ENCODE data around the gene AP3B1. TPM values are rescaled to one million over a fixed set of nuclear protein-coding genes. Genes with fewer than 3 reads are reported as not detected.

The AP3B1 gene, protein sequence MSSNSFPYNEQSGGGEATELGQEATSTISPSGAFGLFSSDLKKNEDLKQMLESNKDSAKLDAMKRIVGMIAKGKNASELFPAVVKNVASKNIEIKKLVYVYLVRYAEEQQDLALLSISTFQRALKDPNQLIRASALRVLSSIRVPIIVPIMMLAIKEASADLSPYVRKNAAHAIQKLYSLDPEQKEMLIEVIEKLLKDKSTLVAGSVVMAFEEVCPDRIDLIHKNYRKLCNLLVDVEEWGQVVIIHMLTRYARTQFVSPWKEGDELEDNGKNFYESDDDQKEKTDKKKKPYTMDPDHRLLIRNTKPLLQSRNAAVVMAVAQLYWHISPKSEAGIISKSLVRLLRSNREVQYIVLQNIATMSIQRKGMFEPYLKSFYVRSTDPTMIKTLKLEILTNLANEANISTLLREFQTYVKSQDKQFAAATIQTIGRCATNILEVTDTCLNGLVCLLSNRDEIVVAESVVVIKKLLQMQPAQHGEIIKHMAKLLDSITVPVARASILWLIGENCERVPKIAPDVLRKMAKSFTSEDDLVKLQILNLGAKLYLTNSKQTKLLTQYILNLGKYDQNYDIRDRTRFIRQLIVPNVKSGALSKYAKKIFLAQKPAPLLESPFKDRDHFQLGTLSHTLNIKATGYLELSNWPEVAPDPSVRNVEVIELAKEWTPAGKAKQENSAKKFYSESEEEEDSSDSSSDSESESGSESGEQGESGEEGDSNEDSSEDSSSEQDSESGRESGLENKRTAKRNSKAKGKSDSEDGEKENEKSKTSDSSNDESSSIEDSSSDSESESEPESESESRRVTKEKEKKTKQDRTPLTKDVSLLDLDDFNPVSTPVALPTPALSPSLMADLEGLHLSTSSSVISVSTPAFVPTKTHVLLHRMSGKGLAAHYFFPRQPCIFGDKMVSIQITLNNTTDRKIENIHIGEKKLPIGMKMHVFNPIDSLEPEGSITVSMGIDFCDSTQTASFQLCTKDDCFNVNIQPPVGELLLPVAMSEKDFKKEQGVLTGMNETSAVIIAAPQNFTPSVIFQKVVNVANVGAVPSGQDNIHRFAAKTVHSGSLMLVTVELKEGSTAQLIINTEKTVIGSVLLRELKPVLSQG
- 77.4 and 85.7 TPM in 2 replicates for total RNA-seq

DNA sequence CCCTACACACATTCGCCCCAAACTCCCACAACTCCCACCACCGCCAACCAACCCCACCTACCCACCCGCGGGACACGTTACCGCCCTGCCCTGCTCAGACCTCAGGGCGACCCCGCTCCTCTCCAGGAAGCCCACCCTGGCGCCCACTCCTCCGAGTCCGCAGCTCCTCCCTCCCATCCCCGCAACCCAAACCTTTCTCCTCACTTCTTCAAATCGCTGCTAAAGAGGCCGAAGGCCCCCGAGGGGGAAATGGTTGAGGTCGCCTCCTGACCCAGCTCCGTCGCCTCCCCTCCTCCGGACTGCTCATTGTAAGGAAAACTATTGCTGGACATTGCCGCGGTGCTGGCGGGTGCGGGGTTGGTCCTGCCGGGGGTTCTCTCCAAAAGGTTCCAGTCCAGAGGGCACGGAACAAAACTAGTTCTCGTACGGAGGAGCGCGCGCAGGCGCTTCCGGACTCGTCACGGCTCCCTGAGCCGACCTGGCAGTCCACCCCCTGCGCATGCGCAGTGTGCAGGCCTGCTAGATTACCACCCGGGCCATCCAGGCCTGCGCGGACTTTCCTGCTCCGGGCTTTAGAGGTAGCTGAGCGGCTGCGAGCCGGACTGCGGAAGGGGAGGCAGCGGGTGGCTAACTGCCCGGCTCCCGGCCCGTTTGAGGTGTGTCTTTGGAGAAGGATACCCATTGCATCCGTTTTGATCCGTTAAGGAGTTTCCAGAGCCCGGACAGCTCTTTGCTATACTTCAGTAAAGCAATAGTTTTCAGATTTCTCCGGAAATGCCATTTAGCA lies at the start of gene AP3B1:
AP3B1 (minus strand) TSS at position 451 of the 787 bp plus-strand sequence; CDS start at position 332, 119 bp downstream.
- H3K27me3 ChIP-seq (ENCODE audit: insufficient read depth, low read length): no peaks in the 10 kb centered on the region
- H2AFZ ChIP-seq (ENCODE audit: low read length): peak within 1 kb of the TSS; percentile 98
- no peaks in the 10 kb centered on the region for H3K36me3 ChIP-seq (ENCODE audit: insufficient read depth, low read length)
- peaks cover 48% of the 10 kb centered on the region for H3K79me2 ChIP-seq (ENCODE audit: insufficient read depth, low read length)
- H3K4me2 ChIP-seq (ENCODE audit: insufficient read depth, low read length): peak within 1 kb of the TSS; percentile 94
- TF ChIP-seq, protein P1, sequence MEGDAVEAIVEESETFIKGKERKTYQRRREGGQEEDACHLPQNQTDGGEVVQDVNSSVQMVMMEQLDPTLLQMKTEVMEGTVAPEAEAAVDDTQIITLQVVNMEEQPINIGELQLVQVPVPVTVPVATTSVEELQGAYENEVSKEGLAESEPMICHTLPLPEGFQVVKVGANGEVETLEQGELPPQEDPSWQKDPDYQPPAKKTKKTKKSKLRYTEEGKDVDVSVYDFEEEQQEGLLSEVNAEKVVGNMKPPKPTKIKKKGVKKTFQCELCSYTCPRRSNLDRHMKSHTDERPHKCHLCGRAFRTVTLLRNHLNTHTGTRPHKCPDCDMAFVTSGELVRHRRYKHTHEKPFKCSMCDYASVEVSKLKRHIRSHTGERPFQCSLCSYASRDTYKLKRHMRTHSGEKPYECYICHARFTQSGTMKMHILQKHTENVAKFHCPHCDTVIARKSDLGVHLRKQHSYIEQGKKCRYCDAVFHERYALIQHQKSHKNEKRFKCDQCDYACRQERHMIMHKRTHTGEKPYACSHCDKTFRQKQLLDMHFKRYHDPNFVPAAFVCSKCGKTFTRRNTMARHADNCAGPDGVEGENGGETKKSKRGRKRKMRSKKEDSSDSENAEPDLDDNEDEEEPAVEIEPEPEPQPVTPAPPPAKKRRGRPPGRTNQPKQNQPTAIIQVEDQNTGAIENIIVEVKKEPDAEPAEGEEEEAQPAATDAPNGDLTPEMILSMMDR (IDR thresholded peaks at IDR 0.05; ENCODE audit: extremely low read depth, low read depth, low read length): no peak
- H3K4me3 ChIP-seq (ENCODE audit: insufficient read depth, low read length): peak within 1 kb of the TSS; percentile 79
- H3K27ac ChIP-seq (ENCODE audit: low read depth, low read length): peak within 1 kb of the TSS; percentile 84
- no peaks in the 10 kb centered on the region for H3K9me3 ChIP-seq (ENCODE audit: low read depth, low read length)
- peak; percentile 95 for DNase-seq (ENCODE audit: insufficient read length, low spot score, missing footprints)
- peaks cover 13% of the 10 kb centered on the region for H3K4me1 ChIP-seq (ENCODE audit: insufficient read depth, low read length)
- no peaks in the 10 kb centered on the region for H4K20me1 ChIP-seq (ENCODE audit: insufficient read depth, low read length)

DNA sequence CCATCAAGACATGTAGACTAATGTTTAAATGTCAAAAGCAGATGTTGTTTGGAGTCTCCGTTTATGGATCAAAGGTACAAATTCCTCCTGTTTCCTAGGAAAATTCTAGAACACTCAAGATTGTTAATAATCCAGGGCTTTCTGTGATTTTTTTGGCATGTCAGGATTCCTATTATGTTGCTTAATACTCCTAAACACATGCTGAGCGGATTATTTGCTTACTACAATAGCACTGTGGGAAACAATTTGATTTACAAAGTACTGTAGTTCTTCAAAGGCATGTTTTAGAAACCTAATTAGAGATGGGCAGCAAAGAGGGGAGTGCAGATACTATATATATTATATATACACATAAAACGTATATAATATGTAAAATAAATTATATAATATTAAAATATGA lies 46.9 kb upstream of the AP3B1 start:
- no peaks in the 10 kb centered on the region for H3K79me2 ChIP-seq (ENCODE audit: insufficient read depth, low read length)
- TF ChIP-seq, protein P1 (IDR thresholded peaks at IDR 0.05; ENCODE audit: extremely low read depth, low read depth, low read length): no peak
- H3K4me1 ChIP-seq (ENCODE audit: insufficient read depth, low read length): peaks cover 9% of the 10 kb centered on the region
- no peak overlapping the region for H3K4me3 ChIP-seq (ENCODE audit: insufficient read depth, low read length)
- no peak overlapping the region for H3K4me2 ChIP-seq (ENCODE audit: insufficient read depth, low read length)
- no peak overlapping the region for H3K27ac ChIP-seq (ENCODE audit: low read depth, low read length)
- no peaks in the 10 kb centered on the region for H3K9me3 ChIP-seq (ENCODE audit: low read depth, low read length)
- H4K20me1 ChIP-seq (ENCODE audit: insufficient read depth, low read length): no peaks in the 10 kb centered on the region
- no peaks in the 10 kb centered on the region for H3K27me3 ChIP-seq (ENCODE audit: insufficient read depth, low read length)
- H2AFZ ChIP-seq (ENCODE audit: low read length): no peak overlapping the region
- DNase-seq (ENCODE audit: insufficient read length, low spot score, missing footprints): no peak
- H3K36me3 ChIP-seq (ENCODE audit: insufficient read depth, low read length): no peaks in the 10 kb centered on the region

DNA sequence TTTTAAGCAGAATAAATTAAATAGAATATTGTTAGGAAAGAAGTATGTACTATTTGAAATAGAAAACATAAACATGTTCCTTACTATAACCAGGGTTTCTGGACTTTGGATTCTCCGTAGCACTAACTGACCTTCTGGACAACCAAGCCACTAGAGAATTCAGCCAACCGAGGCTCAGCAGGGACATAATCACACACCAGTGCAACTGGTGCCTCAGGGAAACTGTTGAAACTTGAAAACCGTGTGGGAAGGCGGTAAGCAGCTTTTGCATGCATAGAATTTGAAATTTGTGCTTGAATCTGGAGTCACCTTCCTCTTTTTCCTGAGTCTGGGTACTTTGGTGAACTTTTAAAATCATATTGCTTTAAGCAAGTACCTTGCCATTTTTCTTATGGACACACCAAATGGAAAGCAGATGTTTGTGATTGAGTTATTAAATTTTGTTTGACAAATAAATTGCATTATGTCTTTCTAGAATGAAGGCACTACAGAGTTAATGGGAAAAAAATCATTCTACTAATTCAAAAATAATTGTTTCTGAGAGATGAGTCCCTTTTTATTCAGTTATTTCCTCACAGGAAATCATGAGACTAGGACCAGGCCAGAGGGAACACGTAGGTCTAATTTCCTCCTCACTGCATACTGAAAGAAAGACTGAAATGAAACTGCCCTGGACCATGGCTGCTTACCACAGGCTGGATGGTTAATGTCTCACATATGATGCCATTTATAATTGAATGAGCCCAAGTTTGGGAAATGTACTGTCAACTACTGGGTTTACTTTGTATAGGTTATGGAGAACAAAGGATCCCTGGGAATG lies 45.3 kb upstream of the AP3B1 start:
- Histone ChIP-seq H3K9me3 (ENCODE audit: low read depth, low read length) (no peaks in the 10 kb centered on the region), H4K20me1 (ENCODE audit: insufficient read depth, low read length) (no peaks in the 10 kb centered on the region), H3K36me3 (ENCODE audit: insufficient read depth, low read length) (no peaks in the 10 kb centered on the region), H3K4me2 (ENCODE audit: insufficient read depth, low read length) (no peak overlapping the region), H3K4me3 (ENCODE audit: insufficient read depth, low read length) (no peak overlapping the region), H2AFZ (ENCODE audit: low read length) (peak overlapping the region; percentile 37), H3K79me2 (ENCODE audit: insufficient read depth, low read length) (no peaks in the 10 kb centered on the region), H3K4me1 (ENCODE audit: insufficient read depth, low read length) (no peaks in the 10 kb centered on the region), H3K27me3 (ENCODE audit: insufficient read depth, low read length) (no peaks in the 10 kb centered on the region), H3K27ac (ENCODE audit: low read depth, low read length) (no peak overlapping the region)
- DNase-seq (ENCODE audit: insufficient read length, low spot score, missing footprints): no peak
- TF ChIP-seq, protein P1 (IDR thresholded peaks at IDR 0.05; ENCODE audit: extremely low read depth, low read depth, low read length): no peak

Measured in osteoblast (primary cell).